Aortic smooth muscle cell (primary cell): Measurements from ENCODE around the gene GPR149. TPM values are rescaled to one million over a fixed set of nuclear protein-coding genes. Genes with fewer than 3 reads are reported as not detected.

Experiments used
- total RNA-seq: library from RNA; depleted of rRNA; stranded (reverse); fragments of >200 nt; gene quantifications from 2 replicates; pipeline ENCODE4 v1.2.3, GENCODE V29; 2014

Gene GPR149, protein sequence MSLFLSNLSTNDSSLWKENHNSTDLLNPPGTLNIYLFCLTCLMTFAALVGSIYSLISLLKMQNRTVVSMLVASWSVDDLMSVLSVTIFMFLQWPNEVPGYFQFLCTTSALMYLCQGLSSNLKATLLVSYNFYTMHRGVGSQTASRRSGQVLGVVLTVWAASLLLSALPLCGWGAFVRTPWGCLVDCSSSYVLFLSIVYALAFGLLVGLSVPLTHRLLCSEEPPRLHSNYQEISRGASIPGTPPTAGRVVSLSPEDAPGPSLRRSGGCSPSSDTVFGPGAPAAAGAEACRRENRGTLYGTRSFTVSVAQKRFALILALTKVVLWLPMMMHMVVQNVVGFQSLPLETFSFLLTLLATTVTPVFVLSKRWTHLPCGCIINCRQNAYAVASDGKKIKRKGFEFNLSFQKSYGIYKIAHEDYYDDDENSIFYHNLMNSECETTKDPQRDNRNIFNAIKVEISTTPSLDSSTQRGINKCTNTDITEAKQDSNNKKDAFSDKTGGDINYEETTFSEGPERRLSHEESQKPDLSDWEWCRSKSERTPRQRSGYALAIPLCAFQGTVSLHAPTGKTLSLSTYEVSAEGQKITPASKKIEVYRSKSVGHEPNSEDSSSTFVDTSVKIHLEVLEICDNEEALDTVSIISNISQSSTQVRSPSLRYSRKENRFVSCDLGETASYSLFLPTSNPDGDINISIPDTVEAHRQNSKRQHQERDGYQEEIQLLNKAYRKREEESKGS
- total RNA-seq, result not detected in 2 replicates

DNA sequence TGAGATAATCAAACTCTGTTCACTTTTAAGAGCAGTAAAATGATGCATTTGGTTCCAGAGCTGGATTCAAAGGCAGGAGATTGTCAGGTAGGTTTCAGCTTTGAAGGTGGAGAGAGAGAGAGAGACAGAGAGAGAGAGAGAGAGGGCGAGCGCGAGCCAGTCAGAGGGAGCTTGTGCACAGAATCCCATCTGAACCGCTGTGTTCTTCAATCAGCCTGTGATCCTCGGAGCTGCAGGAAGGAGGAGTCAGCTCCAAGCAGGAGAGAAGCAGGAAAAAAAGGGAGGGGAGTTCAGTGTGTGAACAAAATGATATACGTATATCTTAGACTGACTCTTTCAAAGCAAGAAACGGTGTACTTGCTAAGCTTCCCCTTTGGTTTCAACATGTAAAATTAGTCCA lies at the start of gene GPR149:
Gene GPR149, minus strand, starts transcription at position 177 of the 400 bp plus-strand sequence. CDS start 575 bp downstream, outside the sequence.

GRCh38 chr3:154323891-154324738 lies 105.9 kb downstream of the GPR149 start, which contains the start of gene DHX36:
Gene DHX36, minus strand, starts transcription at chr3:154324487. Its CDS starts 71 bp downstream, at chr3:154324416.

Other genes starting within 250 kb of the GPR149 start
- 41.2 and 53.8 TPM in 2 replicates for gene DHX36, start 105.7 kb downstream of the GPR149 start, total RNA-seq